IPS-20b (cell line): ENCODE results near the gene LYPD3.

Experiments
- H3K27ac ChIP-seq: one replicate; pipeline ENCODE4 v1.5.1; 2013; ENCODE audit warnings: low read length
- H3K27me3 ChIP-seq: 2 replicates; pipeline ENCODE4 v1.6.1; 2013; ENCODE audit warnings: mild to moderate bottlenecking, low read length, inconsistent platforms; ENCODE audit not compliant: insufficient read depth
- H3K36me3 ChIP-seq: 2 replicates; pipeline ENCODE4 v1.6.1; 2013; ENCODE audit warnings: low read depth, mild to moderate bottlenecking, inconsistent platforms, low read length, moderate library complexity; ENCODE audit not compliant: insufficient read depth
- H3K4me1 ChIP-seq: 2 replicates; pipeline ENCODE4 v1.6.1; 2013; ENCODE audit warnings: mild to moderate bottlenecking, control low read depth, inconsistent platforms, low read length, moderate library complexity; ENCODE audit not compliant: insufficient read depth
- H3K4me3 ChIP-seq: 2 replicates; pipeline ENCODE4 v1.5.1; 2013; ENCODE audit warnings: mild to moderate bottlenecking, low read length, inconsistent platforms
- H3K9ac ChIP-seq: 2 replicates; pipeline ENCODE4 v1.6.1; 2013; ENCODE audit warnings: low read depth, mild to moderate bottlenecking, inconsistent platforms, low read length, moderate library complexity
- H3K9me3 ChIP-seq: 2 replicates; pipeline ENCODE4 v1.6.1; 2013; ENCODE audit warnings: mild to moderate bottlenecking, low read depth, low read length, inconsistent platforms; ENCODE audit not compliant: insufficient read depth

LYPD3 gene

DNA sequence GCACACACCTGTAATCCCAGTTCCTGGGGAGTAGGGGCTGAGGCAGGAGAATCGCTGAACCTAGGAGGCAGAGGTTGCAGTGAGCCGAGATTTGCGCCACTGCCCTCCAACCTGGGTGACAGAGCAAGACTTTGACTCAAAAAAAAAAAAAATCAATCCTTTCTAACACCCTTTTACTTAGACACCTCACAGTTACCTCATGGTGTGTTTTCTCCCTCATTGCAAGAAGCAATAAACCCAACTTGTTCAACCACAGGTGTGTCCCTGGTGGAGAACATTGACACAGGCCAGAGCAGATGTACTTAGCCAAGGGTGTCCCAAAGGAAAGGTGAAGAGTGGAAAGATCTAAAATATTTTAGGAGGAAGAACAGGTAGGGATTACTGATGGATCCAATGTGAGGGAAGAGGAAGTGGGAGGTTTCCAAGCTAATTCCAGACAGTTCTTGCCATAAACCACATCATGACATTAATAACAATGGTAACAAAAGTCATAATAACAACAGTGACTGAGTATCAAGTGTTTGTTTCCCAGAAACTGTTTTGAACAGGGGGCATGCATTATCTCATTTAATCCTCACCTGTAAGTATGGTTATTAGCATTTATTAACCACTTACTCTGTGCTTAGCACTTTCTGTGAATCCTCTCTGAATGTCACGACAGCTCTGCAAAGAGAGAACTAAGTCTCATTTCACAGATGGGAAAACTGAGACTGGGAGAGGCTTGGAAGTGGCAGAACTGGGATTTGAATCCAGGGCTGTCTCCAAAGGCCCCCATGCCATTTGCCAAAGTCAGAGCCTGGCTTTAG is 3.1 kb upstream of the LYPD3 start:
- Histone ChIP-seq H3K27ac (no peak overlapping the region), H3K4me3 (no peak overlapping the region), H3K9me3 (no peaks in the 10 kb centered on the region), H3K4me1 (no peaks in the 10 kb centered on the region), H3K27me3 (peaks cover 21% of the 10 kb centered on the region), H3K9ac (no peak overlapping the region), H3K36me3 (no peaks in the 10 kb centered on the region)

DNA sequence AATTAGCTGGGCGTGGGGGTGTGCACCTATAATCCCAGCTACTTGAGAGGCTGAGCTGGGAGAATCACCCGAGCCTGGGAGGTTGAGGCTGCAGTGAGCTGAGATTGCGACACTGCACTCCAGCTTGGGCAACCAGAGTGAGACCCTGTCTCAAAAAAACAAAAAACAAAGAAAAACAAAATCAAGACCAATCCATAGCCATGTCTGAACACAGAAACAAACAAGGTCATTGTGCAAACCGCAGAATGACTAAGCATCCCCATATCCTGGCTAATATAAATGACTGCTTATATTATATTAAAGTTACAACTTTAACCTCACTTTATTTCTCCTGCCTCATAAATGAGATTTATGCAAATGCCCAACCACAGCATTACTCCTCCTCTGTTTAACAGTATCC is 2.3 kb upstream of the LYPD3 start:
- Histone ChIP-seq H3K27me3 (peaks cover 23% of the 10 kb centered on the region), H3K36me3 (no peaks in the 10 kb centered on the region), H3K9ac (no peak overlapping the region), H3K4me3 (no peak overlapping the region), H3K27ac (no peak overlapping the region), H3K9me3 (no peaks in the 10 kb centered on the region), H3K4me1 (no peaks in the 10 kb centered on the region)

DNA sequence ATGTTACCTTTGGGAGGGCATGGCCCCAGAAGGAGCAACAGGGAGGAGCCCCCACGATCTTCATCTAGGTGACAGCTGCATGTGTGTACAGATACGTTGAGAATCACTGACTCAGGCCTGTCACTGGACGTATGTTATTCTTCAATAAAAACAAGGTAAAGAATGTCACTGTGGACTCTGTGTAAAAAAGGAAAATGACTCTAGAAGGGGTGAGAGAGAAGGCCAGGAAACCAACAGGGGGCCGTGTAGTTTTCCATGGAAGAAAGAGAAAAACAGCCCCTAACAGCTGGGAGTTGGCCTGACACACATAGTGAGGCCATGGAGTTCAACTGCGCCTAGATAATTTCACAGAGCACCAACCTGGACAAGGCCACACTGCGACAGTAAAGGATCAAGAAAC is 1.9 kb upstream of the LYPD3 start:
- Histone ChIP-seq H3K36me3 (no peaks in the 10 kb centered on the region), H3K4me1 (no peaks in the 10 kb centered on the region), H3K4me3 (no peak overlapping the region), H3K27me3 (peaks cover 28% of the 10 kb centered on the region), H3K9me3 (no peaks in the 10 kb centered on the region), H3K9ac (no peak overlapping the region), H3K27ac (no peak overlapping the region)

DNA sequence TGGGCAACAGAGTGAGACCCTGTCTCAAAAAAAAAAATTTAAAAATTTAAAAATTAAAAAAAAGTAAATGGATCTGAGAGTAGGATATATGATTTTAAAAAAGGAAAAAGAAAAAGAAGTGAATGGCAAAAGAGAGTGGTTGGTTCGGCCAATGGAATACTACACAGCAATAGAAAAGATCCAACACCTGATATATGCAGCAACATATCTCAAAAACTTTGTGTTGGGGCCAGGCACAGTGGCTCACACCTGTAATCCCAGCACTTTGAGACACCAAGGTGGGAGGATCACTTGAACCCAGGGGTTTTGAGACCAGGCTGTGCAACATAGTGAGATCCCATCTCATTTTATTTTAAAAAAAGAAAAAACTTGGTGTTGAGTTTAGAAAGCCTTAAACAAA is 1.4 kb upstream of the LYPD3 start:
- H3K9me3 ChIP-seq = no peaks in the 10 kb centered on the region
- H3K27ac ChIP-seq = no peak overlapping the region
- H3K9ac ChIP-seq = no peak overlapping the region
- H3K36me3 ChIP-seq = no peaks in the 10 kb centered on the region
- H3K4me3 ChIP-seq = no peak overlapping the region
- no peaks in the 10 kb centered on the region for H3K4me1 ChIP-seq
- peaks cover 33% of the 10 kb centered on the region for H3K27me3 ChIP-seq

DNA sequence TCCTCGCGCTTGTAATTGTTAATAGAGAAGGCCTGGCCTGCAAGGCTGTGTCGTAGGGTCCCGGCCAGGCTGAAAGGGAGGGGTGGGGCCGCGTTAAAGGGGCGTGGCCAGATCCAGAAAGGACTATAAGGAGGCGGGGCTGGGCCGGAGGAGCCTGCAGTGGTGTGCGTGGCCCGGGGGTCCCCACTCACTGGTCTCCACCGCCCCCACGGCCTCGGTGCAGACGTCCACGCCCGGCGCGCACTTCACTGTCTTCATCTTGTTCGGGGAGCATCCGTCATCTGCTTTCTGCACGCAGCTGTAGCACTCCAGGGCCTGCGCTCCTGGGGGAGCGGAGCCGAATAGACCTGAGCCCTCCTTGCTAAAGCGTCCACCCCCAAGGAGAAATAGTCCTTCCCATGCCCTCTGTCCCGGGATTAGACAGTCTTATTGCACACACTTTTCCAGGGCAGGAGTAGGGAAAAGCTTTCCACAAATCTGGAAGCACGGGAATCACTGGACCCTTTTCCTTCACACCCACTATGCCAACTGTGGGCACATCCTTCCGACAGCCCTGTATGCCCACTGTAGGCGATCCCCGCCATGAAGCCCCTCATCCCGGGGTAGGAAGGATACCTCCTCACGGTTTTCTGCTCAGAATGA is 1.2 kb downstream of the LYPD3 start:
- H3K4me1 ChIP-seq = no peaks in the 10 kb centered on the region
- peaks cover 39% of the 10 kb centered on the region for H3K27me3 ChIP-seq
- peak overlapping the region; percentile 93 for H3K4me3 ChIP-seq
- no peaks in the 10 kb centered on the region for H3K36me3 ChIP-seq
- no peak overlapping the region for H3K27ac ChIP-seq
- H3K9ac ChIP-seq = 0 out of 2 replicates have a peak overlapping the region, but pooled peaks have one; percentile 34
- no peaks in the 10 kb centered on the region for H3K9me3 ChIP-seq

DNA sequence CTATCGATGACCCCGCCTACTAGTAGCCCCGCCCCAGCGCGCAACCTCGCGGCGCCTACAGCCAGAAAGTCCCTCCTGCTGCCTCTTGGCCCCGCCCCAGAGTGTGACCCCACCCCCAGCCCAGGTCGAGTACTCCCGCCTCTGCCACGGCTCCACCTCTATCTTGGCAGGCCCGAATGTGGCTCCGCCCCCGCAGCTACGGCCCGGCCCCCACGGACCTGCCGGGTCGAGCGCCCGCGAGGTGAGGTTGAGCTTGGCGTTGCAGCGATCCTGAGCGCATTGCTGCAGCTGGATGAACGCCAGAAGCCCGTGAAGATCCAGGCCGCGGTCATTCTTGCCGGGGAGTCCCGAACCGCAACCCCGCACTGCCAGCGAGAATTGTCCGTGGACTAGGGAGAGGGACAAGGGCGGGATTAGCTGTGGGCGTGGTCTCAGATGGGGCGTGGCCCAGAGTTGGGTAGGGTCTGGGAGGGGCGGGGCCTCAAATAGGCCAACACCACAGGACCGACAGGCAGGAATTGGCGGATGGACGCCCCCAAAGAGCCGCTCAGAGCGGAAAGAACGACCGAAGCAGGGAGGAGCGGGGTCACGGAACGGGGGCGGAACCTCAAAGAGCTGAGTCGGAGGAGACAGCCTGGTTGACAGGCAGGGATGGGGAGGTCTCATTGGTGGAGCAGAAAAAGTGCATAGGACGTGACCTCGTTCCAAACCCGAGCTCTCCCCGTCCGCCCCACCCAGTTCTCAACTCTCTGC is 1.9 kb downstream of the LYPD3 start:
- Histone ChIP-seq H3K4me3 (peak overlapping the region; percentile 93), H3K27ac (no peak overlapping the region), H3K9ac (peak overlapping the region; percentile 67; the same call in 1 of the 2 replicates), H3K36me3 (no peaks in the 10 kb centered on the region), H3K4me1 (no peaks in the 10 kb centered on the region), H3K27me3 (peaks cover 39% of the 10 kb centered on the region), H3K9me3 (no peaks in the 10 kb centered on the region)

DNA sequence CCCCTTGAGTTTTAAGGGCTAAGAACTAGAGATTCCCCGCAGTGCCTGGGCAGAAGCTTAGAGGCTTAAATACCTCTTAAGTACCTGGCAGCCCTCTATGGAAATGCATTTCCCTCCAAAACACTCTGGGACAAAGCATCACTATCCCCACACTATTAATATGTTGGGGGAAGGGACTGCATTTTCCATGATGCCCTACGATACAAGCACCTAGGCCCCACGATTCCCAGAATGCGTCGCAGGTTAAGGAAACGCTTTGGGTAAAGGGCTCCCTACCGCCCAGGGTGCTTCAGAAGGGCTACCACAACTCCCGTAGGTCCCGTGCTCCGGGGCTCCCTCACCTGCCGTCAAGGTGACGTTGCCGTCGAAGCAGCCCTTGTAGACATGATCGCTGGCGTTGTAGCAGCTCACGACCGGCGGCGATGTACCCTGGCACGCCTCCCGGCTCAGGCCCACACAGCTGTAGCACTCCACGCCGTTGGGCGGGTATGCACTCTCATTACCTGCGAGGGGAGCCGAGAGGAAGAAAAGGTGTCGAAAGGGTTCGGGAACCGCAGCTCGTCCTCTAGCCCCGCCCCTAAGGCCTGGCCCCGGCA is 2.5 kb downstream of the LYPD3 start:
- no peaks in the 10 kb centered on the region for H3K36me3 ChIP-seq
- peak overlapping the region; percentile 56 for H3K9ac ChIP-seq
- no peaks in the 10 kb centered on the region for H3K4me1 ChIP-seq
- peaks cover 39% of the 10 kb centered on the region for H3K27me3 ChIP-seq
- peak overlapping the region; percentile 93 for H3K4me3 ChIP-seq
- no peaks in the 10 kb centered on the region for H3K9me3 ChIP-seq
- H3K27ac ChIP-seq = no peak overlapping the region

DNA sequence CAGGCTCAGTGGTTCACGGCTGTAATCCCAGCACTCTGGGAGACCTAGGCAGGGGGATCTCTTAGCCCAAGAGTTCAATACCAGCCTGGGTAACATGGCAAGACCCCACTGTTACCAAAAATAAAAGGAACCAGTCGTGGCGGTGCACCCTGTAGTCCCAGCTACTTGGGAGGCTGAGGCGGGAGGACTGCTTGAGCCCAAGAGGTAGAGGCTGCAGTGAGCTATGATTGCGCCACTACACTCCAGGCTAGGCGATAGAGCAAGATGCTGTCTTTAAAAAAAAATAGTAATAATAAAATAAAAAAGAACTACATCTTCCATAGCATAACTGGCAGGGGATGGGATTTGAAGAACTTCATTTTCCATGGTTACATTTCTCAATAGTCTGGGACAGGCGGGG is 3.0 kb downstream of the LYPD3 start:
- peaks cover 39% of the 10 kb centered on the region for H3K27me3 ChIP-seq
- H3K36me3 ChIP-seq = no peaks in the 10 kb centered on the region
- peak overlapping the region; percentile 56; the same call in 1 of the 2 replicates for H3K9ac ChIP-seq
- no peaks in the 10 kb centered on the region for H3K9me3 ChIP-seq
- peak overlapping the region; percentile 93; the same call in 1 of the 2 replicates for H3K4me3 ChIP-seq
- no peaks in the 10 kb centered on the region for H3K4me1 ChIP-seq
- H3K27ac ChIP-seq = no peak overlapping the region

DNA sequence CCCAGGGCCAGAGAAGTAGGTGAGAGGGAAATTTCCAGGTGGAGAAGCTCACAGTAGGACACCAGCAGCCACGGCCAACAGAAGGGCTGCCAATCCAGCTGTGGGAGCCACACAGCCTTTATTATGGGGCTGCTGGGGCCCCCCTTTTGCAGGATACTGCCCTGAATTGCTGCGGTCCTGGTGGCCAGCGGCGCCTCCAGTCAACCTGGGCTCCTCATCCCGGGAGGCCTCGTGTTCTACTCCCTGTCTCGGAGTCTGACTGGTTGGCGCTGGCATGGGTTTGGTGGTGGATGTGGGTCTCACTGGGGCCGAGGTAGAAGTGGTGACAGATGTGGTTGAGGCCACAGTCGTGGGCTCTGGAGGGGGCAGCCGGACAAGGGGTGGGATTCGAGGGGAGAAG is 4.1 kb downstream of the LYPD3 start:
- Histone ChIP-seq H3K36me3 (no peaks in the 10 kb centered on the region), H3K27ac (no peak overlapping the region), H3K4me1 (no peaks in the 10 kb centered on the region), H3K9ac (no peak overlapping the region), H3K4me3 (no peak overlapping the region), H3K27me3 (peaks cover 39% of the 10 kb centered on the region), H3K9me3 (no peaks in the 10 kb centered on the region)

DNA sequence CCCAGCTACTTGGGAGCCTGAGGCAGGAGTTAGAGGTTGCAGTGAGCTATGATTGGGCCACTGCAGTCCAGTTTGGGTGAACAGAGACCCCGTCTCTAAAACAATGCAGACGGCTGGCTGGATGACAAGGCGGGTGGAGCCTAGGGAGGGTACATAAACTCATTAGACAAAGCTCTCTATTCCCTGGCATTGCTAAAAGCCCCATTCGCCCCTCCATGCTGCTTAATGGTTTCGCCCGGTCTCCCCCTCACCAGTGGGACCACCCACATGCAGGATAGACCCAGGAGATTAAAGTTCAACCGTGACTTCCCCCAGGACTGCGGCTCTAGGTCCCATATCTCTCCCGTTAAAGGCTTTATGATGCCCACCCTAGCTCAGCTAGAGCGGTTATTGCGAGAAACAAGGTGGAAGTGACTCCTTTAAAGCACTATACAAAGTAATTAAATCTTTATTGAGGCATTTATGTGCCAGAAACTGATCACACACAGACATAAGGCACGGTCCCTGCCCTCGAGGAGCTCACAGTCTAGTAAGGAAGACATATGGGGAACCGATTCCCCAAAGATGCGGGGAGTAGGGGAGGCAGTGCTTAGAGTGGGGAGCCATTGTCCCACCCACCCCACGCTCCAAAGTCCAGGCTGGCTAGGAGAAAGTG is 4.9 kb downstream of the LYPD3 start:
- Histone ChIP-seq H3K36me3 (no peaks in the 10 kb centered on the region), H3K27ac (no peak overlapping the region), H3K9me3 (no peaks in the 10 kb centered on the region), H3K27me3 (peaks cover 31% of the 10 kb centered on the region), H3K4me1 (no peaks in the 10 kb centered on the region; the same call in 1 of the 2 replicates), H3K4me3 (no peak overlapping the region), H3K9ac (no peak overlapping the region)

DNA sequence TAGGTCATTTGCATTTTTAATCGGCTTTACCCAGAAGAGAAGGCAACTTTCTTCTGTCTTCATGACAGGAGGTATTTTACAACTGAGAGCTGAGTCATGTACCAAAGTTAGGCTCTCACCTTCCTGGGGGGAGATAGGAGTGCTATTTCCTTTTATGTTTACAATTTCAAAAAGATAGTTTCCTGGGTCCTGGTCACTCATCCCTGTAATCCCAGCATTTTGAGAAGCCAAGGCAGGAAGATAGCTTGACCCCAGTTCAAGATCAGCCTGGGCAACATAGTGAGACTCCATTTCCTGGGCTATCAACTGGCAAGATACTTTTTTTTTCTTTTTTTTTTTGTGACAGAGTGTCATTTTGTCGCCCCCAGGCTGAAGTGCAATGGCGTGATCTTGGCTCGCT is 7.6 kb downstream of the LYPD3 start:
- no peaks in the 10 kb centered on the region; the same call in 1 of the 2 replicates for H3K4me1 ChIP-seq
- H3K9me3 ChIP-seq = no peaks in the 10 kb centered on the region
- H3K27ac ChIP-seq = no peak overlapping the region
- no peaks in the 10 kb centered on the region for H3K36me3 ChIP-seq
- H3K4me3 ChIP-seq = no peak overlapping the region
- H3K27me3 ChIP-seq = peaks cover 17% of the 10 kb centered on the region
- no peak overlapping the region for H3K9ac ChIP-seq
